ENCODE results near the gene TNKS1BP1. TPM values are rescaled to one million over a fixed set of nuclear protein-coding genes. Genes with fewer than 3 reads are reported as not detected.

Gene TNKS1BP1
- total RNA-seq, 2 donors from 2014 or later = 73.6 to 82.6 TPM

DNA sequence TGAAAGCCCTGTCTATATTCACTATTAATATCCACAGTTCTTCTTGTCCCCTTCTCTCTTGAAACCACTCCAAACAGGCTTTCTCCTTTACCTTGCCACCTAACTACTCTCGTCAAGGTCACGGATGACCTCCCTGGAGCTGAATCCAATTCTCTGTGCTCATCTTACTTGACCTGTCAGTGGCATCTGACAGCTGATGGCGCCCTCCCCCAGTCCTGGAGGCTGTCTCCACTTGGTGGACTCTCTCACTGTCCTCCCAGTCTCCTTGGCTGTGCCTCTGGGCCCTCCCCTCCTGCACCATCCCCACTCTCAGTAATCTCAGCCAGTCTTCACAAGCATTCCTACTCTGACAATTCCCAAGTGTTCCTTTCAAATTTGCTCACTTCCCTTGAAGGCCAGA is 8.7 kb downstream of the TNKS1BP1 start:
- DNase-seq = no peak
- intact Hi-C loops (cut with DNase I) = no loop called here
- ATAC-seq = no peak

DNA sequence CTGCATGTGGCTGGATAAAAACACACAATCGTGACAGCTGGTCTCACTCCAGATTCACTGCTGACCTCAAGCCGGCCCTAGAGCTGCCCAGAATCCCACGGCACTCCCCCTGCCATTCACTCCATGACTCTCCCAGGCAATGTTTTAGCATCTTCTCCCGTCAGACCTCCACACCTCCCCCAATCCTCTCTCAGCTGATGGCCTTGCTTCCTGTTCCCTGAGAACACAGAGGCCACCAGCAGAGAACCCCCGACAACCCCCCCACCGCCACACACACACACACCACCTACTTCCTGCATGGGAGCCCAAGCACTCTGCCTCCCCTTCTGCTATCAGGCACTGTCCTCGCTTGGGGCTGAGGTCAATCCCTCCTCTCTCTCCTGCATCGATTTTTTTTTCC is 9.3 kb downstream of the TNKS1BP1 start:
- intact Hi-C loops (cut with DNase I) = no loop called here
- DNase-seq (no peak), ATAC-seq (no peak)

DNA sequence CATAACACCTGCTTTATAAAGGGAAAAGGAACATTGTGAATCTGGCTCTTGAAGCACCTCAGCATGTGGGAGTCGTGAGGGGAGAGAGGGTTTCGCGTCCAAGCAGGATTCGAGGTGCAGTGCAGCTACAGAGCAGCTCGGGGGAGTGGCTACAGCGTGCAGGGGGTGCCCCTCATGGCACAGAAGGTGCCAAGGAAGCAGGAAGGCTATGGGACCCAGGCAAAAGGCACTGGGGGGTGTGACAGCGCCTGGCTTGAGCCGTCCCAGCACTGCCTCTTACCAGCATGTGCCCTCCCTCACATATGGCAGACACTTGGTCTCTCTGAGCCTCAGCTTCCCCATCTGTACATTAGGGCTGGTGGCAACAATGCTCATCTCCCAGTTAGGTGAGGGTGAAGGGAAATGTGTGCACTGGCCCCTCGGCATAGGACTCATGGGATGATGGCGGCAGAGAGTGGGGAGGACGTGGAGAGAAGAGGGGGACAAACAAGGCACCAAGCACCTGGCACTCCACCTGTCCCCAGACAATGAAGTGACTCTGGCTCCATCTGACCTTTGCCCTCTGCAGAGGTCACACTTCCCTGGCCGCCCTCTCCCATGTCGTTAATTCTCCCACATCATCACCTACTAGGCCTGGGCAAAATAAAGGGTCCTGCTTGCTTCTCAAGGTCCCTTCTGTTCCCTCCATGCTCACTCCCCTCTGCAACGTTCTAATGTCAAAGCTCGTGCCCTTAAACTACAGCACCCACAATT is 10.4 kb downstream of the TNKS1BP1 start:
- ATAC-seq (no peak), DNase-seq (no peak)
- intact Hi-C loops (cut with DNase I) = no loop called here

DNA sequence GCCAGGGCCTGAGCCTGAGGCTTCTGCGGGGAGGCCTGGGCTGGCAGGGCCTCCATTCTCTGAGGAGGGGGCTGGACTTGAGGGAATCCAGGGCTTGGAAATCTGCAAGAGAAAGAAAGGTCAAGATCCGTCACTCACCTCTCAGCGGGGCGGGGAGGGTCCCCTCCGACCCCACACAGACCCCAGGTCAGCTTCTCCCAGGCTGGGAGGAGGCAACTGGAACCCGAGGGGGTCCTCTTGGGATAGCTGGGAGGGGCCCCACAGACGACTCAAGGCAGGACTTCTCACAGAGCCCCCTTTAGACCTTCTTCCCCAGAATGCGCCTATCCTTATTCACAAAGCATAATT is 11.0 kb downstream of the TNKS1BP1 start:
- DNase-seq = no peak
- no peak for ATAC-seq
- intact Hi-C loops (cut with DNase I) = no loop called here

DNA sequence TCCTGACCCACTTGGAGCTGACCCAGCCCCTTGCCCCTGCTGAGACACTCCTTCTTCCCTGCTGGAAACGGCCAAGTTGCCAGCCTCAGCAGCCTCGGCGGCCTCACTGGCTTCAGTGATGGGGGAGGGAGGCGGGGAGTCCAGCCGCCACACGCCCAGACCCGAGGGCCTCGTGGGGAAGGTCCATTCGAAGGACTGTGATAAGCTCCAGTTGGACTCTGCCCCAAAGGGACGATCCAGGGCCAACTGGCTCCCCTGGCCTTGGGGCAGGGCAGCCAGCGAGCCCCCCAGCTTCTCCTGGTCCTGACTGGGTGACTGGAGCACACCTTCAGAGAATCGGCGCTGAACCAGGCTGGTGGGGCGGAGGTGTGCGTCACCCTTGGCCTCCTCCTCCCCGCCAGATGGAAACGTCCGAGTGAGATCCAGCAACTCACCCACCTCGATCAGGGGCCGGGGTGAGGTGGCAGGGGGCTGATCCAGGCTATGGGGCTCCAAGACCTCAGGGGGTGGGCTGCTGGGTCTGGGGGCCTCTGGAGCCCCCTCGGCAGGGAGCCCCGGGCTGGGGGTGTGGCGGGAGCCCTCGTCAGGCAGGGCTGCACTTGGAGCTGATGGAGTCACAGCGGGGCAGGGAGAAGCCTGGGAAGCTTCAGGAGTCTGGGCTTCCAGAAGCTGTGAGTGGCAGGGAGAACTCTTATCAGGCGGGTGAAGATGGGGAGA is 11.5 kb downstream of the TNKS1BP1 start:
- DNase-seq = no peak

DNA sequence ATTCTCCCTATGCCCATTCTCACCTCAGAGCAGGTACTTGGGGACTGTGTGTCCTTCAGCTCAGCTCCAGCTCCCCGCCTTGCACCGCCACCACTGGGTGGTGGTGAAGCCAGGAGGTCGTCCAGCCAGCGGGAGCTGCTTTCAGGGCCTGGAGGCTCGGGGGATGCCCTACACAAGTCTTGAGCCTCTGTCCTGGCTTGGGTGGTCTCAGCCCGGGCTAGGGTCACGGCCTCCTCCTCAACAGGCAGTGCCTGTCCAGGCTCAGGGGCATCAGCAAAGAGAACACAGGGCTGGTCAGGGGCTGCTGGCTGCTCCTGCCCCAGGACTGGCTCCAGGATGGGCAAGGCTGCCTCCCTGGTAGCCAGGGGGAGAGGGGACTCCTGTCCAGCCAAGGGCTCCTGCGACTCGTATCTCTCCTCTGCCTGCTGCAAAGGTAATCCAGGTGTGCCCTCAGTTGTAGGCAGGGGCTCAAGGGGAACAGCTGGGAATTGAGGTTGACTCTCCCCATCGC is 12.2 kb downstream of the TNKS1BP1 start:
- DNase-seq = no peak
- intact Hi-C loops (cut with DNase I) = no loop called here
- no peak for ATAC-seq

More for the DNA sequence above, 11.5 kb downstream of the TNKS1BP1 start:
- intact Hi-C loops (cut with DNase I) = no loop called here
- ATAC-seq = no peak

DNA sequence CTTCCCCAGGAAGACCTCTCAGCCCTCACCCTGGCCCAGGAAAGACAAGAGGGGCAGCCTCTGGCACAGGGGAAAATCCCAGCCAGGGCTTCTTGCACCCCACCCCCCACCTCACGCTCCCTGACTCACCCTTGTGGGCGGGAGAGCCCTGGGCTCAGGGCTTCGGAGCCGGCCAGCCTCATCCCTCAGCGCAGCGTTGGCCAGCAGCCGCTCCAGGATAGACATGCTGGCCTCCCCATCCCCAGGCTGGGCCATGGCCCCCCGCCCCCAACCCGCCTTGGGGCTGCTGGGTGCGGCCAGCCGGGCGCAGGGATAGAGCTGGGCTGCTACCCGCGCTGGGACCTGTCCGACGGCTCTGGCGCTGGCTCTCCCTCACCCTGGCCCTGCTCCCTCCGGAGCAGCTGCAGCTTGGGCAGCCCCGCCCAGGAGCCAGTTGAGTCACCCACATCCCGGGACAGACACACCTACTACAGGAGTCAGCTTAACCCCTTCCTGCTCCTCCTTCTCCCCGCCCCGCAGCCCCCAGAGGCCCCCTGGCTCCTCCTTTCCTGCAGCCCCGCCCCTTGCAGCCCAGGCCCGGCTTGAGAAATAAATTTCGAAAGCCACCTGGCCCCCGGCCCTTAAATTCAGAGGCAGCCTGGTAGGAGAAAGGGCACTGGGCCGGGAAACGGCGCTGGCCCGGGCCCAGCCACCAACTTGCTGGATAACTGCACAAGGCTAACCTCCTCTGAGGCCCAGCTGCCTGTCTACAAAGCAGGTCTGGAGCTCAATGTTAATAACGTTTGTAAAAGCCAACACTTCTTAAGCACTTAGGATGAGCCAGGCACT is 13.4 kb downstream of the TNKS1BP1 start:
- DNase-seq = peak; percentile 95
- peak; percentile 90 to 95 for ATAC-seq
- intact Hi-C loops (cut with DNase I) = no loop called here

DNA sequence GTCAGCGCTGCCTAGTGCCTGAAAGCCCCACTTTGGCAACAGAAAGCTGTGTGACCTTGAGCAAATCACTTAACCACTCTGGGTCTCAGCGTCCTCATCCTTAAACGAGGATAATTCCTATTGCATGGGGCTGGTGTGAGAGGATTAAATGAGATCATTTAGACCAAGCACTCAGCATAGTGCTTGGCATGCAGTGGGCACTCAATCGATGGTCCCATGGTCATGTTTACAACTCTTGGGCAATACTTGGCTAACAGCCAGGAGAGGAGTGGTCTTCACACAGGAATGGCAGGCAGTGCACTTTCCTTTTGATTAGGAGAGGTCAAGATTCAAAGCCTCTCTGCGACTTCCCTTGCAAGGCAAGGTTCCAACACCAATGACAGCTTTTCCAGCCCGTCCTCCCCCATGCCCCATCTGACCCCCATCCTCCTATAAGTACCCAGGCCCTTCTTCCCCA is 14.1 kb downstream of the TNKS1BP1 start:
- no peak for DNase-seq
- ATAC-seq = peak; percentile 0
- intact Hi-C loops (cut with DNase I) = no loop called here

DNA sequence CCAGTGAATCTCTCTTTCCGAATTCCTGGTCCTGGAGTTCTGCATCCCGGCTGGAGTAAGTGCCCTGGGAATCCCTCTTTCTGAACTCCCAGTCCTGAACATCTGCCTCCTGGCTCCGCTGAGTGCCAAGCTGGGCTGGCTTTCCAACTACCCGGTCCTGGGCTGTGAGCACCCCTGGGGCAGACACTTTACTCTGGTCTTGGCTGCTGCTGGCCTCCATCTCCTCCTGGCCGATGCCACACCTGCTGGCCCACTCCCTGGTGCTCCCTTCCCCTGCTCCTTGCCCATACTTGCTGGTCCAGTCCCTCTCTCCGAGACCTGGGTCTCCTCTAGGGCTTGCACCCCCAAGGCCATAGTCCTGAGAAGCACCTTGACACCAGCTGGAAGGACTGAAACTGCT is 14.7 kb downstream of the TNKS1BP1 start:
- intact Hi-C loops (cut with DNase I) = no loop called here
- ATAC-seq (no peak), DNase-seq (no peak)

DNA sequence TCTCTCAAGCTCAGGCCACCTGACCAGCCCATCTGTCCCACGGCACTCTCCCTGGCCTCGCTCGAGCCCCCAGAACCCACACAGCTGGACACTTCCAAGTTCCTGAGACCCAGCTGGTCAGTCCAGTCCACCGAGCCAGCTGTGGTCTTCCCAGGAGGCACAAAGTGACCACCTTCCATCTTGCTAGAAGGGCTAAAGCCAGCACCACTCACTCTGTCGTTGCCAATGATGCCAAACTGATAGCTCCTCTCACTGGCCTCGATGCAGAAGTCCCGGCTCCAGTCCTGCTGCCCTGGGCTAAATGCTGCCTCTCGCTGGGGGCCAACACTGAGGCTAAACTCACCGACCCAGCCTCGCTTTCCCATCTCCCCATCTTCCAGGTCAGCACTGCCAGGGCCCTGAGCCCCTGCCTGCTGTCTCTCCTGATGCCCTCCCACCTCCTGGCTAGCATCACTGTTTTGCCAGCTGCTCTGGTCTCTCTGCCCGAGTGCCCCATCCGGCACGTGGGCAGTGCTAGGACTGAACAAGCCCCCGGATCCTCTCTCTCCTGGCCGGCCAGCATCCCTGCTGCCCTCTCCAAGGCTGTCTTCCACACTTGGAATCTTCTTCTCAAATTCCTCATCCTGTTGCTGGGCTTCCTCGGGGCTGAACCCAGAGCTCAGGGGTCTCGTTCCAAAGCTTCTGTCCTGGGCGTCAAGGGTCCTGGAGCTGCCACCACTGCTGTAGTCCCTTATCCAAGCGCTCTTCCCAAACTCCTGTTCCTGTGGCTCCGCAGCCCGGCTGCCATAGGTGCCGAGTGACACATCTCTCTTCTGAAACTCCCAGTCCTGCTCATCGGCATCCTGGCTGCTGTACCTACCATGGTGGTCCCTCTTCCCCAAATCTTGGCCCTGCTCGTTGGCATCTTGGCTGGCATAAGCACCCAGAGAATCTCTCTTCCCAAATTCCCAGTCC is 15.4 kb downstream of the TNKS1BP1 start:
- ATAC-seq = no peak

DNA sequence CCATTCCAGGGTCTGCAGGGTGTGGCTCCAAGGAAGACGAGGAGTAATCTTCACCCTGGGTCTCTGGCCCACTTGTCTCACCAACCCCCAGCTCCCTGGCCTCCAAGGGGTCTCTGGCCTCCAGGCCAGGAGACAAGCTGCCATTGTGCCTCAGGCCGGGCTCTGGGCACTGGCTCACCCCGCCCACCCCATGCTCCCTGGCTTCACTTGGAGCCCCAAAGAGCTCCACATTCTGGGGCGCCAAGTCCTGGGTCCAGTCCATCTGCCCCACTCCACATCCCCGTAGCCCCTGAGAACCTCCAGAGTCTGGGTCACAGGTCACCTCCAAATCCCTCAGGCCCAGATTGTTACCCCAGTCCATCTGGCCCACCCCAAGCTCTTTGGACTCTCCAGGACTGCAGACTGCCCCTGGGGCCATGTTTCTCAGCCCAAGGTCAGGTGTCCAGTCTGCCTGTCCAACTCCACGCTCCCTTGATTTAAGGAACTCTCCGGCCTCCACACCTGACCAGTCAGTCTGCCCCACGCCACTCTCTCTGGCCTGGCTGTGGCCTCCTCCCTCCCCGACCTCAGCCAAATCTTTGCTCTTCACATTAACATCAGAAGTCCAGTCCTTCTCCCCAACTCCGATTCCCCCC is 16.2 kb downstream of the TNKS1BP1 start:
- DNase-seq (no peak), ATAC-seq (no peak)
- intact Hi-C loops (cut with DNase I) = no loop called here

More for the DNA sequence above, 15.4 kb downstream of the TNKS1BP1 start:
- intact Hi-C loops (cut with DNase I) = no loop called here
- DNase-seq = no peak

DNA sequence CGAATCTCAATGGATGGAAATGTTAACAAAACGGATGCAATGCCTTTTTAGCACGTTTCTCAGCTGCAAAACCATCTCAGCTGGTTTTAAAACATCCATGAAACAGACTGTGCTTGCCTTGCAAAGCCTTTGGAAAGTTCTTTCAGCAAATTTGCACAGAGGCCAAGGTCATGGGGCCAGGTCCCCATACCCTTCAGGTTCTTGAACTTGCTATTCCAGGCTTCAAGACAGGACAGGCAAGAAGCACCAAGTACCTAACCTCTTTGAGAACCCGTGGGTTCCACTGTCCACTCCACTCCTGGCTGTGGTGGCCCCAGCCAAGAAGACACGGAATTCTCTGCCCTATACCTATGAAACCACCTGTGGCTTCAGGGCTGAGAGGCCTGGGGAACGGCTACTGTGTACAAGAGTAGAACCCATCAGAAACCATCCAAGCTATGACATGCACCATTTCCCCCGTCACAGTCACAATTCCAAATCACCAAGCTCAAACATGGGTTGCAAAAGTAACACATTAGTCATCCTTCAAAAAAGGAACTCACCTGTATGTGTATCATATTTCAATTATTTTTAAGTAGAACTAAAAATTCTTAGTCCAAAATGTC is 17.0 kb downstream of the TNKS1BP1 start:
- intact Hi-C loops (cut with DNase I) = no loop called here
- DNase-seq = no peak
- no peak for ATAC-seq

DNA sequence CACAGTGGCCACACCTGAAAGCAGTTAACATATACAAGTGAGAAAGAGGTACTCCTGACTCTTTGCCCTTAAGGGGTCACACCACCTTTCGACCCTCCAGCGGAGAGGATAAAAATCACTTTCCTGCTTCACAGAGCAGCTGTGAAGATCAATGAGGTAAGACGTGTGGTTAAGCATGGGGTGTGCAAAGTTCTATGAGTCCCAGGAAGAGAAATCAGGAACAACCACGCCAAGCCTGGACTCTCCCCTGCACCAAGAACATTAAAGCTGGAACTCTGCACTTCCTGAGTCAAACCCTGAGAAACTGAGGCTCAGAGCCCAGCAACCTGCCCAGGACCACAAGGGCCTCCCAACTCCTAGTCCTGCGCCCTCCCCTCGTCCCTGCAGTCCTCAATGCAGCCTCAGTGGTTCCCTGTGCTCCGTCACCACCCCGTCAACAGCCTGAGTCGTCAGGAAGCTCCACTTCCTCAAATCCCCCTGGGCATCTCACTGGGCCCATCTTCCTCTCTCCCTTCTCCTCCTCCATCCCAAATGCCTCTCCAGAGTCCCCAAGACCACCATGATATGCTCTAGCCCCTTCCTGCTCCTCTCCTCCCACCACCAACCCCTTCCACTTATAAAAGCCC is 17.7 kb downstream of the TNKS1BP1 start:
- intact Hi-C loops (cut with DNase I) = no loop called here
- ATAC-seq = no peak
- DNase-seq = no peak

DNA sequence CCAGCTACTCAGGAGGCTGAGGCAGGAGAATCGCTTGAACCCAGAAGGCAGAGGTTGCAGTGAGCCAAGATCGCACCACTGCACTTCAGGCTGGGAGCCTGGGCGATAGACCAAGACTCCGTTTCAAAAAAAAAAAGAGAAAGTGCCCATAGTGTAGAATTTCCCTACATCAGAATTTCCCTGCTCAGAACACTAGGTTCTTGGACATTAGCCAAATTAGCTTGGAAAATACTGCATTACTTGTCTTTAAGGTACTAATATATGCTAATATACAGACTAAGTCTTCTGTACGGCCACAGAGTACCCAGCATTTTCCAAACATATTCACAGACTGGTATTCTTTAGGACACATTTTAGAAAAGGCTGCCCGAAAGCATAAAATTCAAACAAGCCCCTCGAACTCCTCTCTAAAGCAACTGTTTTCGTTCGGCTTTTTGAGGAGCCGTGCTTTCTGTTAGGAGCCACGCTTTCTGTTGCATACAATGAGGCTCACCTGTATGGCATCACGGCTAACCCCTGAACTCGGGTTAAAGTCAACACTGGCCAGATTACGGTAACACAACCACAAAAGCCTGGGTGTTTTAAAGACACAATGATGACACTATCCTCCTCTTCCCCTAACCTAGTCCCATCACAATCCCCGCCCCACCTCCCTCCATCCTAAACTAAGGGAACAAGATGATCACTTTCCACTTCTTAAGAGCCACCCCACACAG is 18.4 kb downstream of the TNKS1BP1 start:
- DNase-seq (no peak), ATAC-seq (no peak)
- intact Hi-C loops (cut with DNase I) = no loop called here

DNA sequence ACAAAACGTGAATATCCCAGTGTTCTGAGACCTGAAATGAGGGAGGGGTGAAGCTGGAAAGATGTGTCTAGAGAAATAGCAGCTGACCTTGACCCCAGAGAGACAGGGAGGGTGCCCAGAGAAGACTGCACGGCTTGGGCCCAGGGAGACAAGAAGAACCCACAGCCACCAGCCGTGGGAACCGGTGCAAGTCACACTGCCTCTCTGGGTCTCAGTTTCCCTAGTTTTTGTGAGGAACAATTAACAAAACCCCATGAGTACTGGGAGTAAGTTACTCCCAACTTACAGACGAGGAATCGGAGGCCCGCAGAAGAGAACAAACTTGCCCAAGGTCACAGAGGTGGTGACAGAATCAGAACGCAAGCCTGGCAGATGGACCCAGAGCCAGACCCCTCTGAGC is 19.2 kb downstream of the TNKS1BP1 start:
- ATAC-seq (no peak), DNase-seq (no peak)
- intact Hi-C loops (cut with DNase I) = no loop called here

DNA sequence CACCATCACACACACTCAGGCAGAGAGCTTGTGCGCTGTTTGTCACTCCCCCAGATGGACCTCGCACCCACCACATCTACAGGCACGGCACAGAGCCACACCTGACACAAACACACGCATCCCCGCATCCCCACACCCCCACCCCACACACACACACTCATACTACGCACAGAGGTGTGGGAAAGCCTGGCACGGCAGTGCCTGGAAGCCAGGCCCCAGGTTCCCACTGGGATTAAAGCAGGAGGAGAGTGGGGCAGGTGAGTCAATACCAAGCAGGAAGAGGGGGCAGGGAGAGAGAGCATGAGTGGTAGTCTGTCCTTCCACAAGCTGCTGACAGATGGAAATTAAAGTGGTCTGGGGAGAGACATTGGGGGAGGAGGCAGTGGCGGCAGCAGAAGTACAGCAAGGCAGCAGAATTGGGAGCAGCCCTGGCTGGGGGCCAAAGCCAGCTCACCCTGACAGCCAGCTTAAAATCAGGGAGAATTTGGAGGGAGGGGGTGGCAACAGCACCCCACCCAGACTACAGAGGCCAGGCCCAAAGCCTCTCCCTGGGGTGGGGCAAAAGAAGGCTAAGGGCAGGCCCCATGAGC is 20.7 kb downstream of the TNKS1BP1 start:
- DNase-seq (peak; percentile 64), ATAC-seq (peak; percentile 23 to 43)
- intact Hi-C loops (cut with DNase I) = no loop called here
